ENCODE results near the gene DPP9.

DNA sequence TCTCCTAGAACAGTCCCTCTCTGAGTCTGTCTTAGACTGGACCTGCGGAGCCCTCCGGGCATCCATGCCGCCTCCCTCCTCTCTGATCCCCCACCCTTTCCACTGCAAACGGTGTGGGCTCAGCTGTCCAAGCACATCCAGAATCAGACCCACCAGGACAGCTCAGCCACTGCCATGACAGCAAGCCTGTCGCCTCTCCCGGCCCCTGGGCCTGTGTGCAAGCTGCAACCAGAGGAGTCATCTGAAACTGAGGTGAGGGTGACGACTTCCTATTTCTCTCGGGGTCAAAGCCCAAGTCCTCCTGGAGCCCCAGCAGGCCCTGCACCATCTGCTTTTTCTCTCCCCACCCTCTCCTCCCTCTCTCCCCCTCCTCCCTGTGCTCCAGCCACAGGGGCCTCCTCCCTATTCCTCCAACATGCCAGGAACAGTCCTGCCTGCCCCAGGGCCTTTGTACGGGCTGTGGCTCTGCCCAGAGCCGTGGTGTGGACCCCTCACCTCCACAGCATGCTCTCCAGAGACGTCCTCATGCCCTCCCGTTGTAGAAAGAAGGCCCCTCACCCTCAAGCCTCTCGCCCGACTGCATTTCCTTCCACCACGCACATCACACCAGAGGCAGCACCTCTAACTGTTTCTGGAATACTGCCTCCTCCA, 30.0 kb downstream of the DPP9 start:
- TF ChIP-seq CTCF (conservative IDR thresholded peaks at IDR 0.05; ENCODE audit: low read length) = no peak
- TF ChIP-seq EZH2phosphoT487 (IDR thresholded peaks at IDR 0.05; ENCODE audit: borderline replicate concordance, low read depth, low read length) = no peak

Measured in OCI-LY7 (cell line).